ENCODE results near the gene TM9SF3. TPM values are rescaled to one million over a fixed set of nuclear protein-coding genes. Genes with fewer than 3 reads are reported as not detected.

TM9SF3 gene
- total RNA-seq, 4 donors from 2014 or later = 77.0 to 129 (median 94.4) TPM

GRCh38 chr10:96600337-96600736 is 13.5 kb upstream of the TM9SF3 start:
- TF ChIP-seq CTCF (IDR thresholded peaks at IDR 0.05; ENCODE audit: low read depth) = no peak

- TF ChIP-seq CTCF (IDR thresholded peaks at IDR 0.05; ENCODE audit: low read depth) = no peak
These were observed 12.0 kb upstream of the TM9SF3 start for GRCh38 chr10:96598846-96599245.

GRCh38 chr10:96596422-96597407 is 9.9 kb upstream of the TM9SF3 start:
- TF ChIP-seq CTCF (IDR thresholded peaks at IDR 0.05; ENCODE audit: low read depth) = no peak

- TF ChIP-seq CTCF (IDR thresholded peaks at IDR 0.05; ENCODE audit: low read depth) = no peak
These were observed 8.9 kb upstream of the TM9SF3 start for GRCh38 chr10:96595741-96596140.

GRCh38 chr10:96591946-96592345 is 5.1 kb upstream of the TM9SF3 start:
- no peak for TF ChIP-seq CTCF (IDR thresholded peaks at IDR 0.05; ENCODE audit: low read depth)

GRCh38 chr10:96588616-96589419 is 2.0 kb upstream of the TM9SF3 start:
- TF ChIP-seq CTCF (IDR thresholded peaks at IDR 0.05; ENCODE audit: low read depth) = no peak

GRCh38 chr10:96588060-96588554 is 1.3 kb upstream of the TM9SF3 start:
- no peak for TF ChIP-seq CTCF (IDR thresholded peaks at IDR 0.05; ENCODE audit: low read depth)

Measured in subcutaneous adipose tissue (tissue), 4 donors.